ENCODE results near the gene C14orf180. TPM values are rescaled to one million over a fixed set of nuclear protein-coding genes. Genes with fewer than 3 reads are reported as not detected.
A peak's percentile ranks its signal among the peaks of the same experiment; 100 is the strongest.

The C14orf180 gene
- polyA plus RNA-seq, 10 donors: 3.9 to 8.7 (median 5.9) TPM

DNA sequence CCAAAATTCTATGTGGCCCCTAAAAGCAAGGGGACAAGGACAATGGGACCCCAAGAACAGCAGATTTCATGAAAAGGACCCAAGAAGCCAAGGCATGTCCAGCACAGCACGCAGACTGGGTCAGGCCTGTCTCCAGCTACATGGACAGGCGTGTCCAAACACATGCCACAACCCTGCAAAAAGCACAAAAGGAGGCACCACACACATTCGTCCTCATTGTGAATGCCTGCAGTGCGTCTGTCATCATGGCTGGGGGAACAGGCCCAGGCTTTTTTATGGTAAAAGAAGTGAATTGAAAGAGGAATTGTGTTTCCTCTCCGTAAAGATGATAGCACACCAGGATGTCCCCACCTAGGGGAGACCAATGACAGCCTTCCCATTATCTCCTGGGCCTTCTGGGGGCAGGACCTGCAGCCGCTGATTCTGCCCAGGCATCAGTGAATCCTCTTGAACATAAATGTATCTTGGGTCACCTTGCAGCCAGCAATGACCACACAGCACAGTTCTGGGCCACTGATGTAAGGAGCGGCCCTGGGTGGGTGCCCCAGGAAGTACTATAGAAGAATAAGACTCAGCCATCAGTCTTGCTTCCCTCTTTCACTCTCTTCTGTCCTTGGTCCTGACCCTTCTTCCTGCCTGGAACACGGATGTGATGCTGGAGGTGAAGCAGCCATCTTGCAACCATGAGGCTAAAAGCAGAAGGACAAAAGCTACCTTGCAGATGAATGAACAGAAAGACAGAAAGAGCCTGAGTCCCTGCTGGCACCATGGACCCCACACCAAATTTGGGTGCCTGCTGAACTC is 29.8 kb upstream of the C14orf180 start:
- no peak for DNase-seq

GRCh38 chr14:104550340-104550860 is 29.2 kb upstream of the C14orf180 start:
- DNase-seq: no peak

GRCh38 chr14:104550861-104551728 is 28.5 kb upstream of the C14orf180 start:
- no peak for DNase-seq

DNA sequence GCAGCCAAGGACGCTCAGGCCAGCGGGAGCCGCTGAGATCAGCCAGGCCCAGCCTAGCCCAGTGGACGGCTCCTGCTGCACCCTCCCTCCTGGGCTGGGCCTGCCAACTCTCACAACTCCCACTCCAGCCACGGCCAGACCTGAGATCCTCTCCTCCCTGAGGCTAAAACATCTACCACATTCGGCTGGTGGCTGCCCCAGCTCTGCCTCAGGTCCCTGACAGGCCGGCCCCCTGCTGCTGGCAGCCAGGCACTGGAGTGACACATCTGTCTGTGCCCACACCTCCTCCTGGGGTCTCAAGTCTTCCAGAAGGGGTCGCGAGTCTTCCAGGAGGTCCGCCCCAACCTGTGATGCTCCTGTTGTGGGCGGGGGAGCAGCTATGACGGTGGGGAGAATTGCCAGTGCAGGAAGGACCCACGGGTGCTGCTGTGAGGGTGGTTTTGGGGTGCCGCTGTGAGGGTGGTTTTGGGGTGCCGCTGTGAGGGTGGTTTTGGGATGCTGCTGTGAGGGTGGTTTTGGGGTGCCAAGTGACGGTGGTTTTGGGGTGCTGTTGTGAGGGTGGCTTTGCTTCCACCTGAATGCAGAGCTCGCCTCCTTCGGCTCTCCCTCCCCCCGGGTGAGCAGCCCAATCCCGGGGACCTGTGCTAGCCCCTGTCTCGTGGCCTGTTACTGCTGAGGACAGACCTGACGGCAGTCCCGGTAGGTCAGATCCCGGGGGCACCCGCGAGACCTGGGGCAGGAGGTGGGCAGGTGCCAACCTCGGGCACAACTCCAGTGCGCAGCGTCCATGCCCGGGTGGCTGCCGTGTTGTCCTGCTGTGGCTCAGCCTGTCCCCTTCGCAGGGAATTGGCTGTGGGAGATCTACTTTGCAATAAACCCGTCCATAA is 27.5 kb upstream of the C14orf180 start:
- no peak for DNase-seq

- DNase-seq: no peak
Measured at GRCh38 chr14:104552738-104553125, 26.8 kb upstream of the C14orf180 start.

- DNase-seq: no peak
Measured at GRCh38 chr14:104553166-104554087, 26.1 kb upstream of the C14orf180 start.

DNA sequence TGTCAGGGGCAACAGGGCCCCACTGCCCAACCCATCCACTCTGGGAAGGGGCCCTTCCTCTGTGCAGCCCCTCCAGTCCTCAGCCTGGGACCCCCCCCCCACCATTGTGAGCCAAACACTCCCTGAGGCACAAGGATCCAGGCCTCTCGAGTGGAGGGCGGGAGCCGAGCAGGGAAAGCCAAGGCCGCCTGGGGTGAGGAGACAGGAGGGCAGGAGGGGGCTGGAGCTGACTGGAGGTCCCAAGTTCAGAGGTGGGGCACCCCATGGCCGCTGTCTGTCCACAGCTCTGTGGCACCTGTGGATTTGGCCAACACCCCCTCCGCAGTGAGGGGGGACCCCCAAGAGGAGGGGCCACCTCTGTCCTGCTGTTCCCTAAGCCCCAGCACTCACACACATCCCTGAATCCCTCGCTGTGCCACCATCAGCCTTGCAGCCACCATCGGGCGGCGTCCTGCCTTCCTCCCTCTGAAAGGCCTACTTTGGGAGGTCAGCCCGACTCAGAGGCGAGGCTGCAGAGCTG is 25.4 kb upstream of the C14orf180 start:
- no peak for DNase-seq

- DNase-seq: peak in 1 of 3 donors; percentile 82
Measured at GRCh38 chr14:104554608-104555429, 24.7 kb upstream of the C14orf180 start.

GRCh38 chr14:104555430-104556255 is 23.9 kb upstream of the C14orf180 start:
- peak in 1 of 3 donors; percentile 51 for DNase-seq

- no peak for DNase-seq
Measured at GRCh38 chr14:104556256-104557021, 23.1 kb upstream of the C14orf180 start.

GRCh38 chr14:104557086-104557485 is 22.5 kb upstream of the C14orf180 start:
- no peak for DNase-seq

DNA sequence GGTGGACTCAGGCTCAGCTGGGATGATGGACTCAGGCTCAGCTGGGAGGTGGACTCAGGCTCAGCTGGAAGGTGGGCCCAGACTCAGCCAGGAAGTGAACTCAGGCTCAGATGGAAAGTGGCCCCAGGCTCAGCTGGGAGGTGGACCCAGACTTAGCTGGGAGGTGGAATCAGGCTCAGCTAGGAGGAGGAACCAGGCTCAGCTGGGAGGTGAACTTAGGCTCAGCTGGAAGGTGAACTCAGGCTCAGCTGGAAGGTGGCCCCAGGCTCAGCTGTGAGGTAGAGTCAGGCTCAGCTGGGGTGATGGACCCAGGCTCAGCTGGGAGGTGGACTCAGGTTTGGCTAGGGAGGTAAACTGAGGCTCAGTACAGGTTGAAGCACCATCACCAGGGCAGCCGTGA is 21.8 kb upstream of the C14orf180 start:
- no peak for DNase-seq

GRCh38 chr14:104558231-104559027 is 21.1 kb upstream of the C14orf180 start:
- no peak for DNase-seq

DNA sequence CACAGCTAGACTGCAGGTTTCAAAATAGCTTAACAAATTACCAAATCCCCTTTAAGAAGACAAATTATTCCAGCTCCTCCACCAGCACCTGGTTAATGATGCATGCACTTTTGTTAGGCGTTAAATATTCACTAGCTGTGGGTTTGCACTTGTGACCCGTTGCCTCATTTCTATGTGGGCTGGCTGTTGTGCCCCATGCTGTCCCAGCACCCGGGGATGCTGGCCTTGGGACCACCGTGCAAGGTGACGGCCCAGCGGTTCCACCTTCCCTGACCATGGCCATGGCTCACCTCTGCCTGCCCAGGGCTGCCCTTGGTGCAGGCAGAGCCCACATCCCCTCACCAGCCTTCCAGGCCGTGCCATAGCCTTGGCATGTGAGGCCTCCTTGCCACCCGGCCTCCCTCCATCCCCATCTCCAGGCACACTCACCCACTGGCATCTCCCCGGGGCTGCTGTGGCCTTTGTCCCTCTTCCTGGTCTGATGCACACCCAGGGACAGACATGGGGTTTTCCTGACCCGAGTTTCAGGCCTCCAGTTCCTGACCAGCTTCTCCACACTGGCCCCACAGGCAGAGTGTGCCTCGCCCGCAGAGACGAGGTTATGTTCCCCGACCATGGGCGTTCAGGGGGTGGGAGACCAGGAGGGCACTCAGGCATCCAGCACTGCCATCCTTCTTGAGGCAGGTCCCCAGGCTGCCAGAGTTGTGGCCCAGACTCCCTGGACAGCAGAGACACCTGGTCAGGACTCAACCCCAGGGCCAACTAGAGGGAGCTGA is 20.3 kb upstream of the C14orf180 start:
- DNase-seq: no peak

DNA sequence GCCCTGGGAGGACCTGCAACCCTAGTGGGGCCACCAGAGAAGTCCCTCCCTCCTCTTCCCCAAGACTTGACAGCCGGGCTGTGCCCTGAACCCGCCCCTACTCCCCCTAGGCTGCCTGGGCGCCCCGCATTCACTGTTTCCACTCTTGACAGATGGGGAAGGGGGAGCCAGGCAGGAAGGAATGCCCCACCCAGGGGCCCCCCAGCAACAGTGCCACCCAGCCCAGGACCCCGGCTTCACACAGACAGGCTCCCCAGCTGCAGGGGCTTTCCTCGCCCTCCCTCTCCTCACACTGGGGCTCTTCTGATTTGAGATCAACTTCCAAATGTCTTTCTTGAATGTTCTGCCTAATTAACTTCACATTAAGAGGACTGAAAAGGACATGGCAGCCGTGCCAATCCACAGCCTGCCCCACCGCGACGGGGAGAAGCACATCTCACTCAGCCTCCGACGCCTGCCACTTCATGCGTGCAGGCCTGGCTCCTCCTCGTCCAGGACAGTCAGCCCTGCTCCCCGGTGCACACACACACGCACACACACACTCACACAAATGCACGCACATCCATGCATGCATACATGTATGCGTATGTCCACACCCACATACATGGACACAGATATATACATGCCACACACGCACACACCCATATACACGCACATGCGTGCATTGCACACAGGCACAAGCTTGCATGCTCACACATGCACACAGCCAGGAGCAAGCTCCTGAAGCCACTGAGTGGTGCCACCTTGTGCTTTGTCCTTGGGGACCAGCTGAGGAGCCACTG is 19.6 kb upstream of the C14orf180 start:
- DNase-seq: no peak
